H1 (cell line): ENCODE measurements around the gene TLE1. TPM values are rescaled to one million over a fixed set of nuclear protein-coding genes. Genes with fewer than 3 reads are reported as not detected.

Source experiments
- BACH1 ChIP-seq: IDR thresholded peaks from 2 replicates; pipeline ENCODE4 v1.6.1; 2012; ENCODE audit warnings: low read length, improper control_type of control experiment
- CEBPB ChIP-seq: IDR thresholded peaks from 2 replicates; pipeline ENCODE4 v1.6.1; 2012; ENCODE audit warnings: low read depth, low read length
- CTBP2 ChIP-seq: IDR thresholded peaks from 2 replicates; pipeline ENCODE4 v1.7.0; 2011; ENCODE audit warnings: borderline replicate concordance, mild to moderate bottlenecking, moderate library complexity, mixed read lengths, low read length; ENCODE audit not compliant: insufficient read depth, insufficient read length
- POU5F1 ChIP-seq: IDR thresholded peaks from 2 replicates; pipeline ENCODE4 v1.6.1; 2011; ENCODE audit warnings: low read depth, mild to moderate bottlenecking, low read length, moderate library complexity
- TCF12 ChIP-seq: IDR thresholded peaks from 2 replicates; pipeline ENCODE4 v1.6.1; 2011; ENCODE audit warnings: low read depth, mild to moderate bottlenecking, low read length
- USF2 ChIP-seq: IDR thresholded peaks from 2 replicates; pipeline ENCODE4 v1.6.1; 2011; ENCODE audit warnings: low read length, improper control_type of control experiment
- polyA plus RNA-seq, 7 experiments: library from polyadenylated mRNA; depleted of rRNA in 3 of 7; stranded (reverse) in 5 of 7; unstranded in 2 of 7; fragments of >200 nt in 5 of 7; fragments of 200-250 nt in 2 of 7; gene quantifications; 1 replicate in 5 of 7; 2 replicates in 1 of 7; 4 replicates in 1 of 7; pipeline versions ENCODE4 v1.2.1 to v1.2.3, GENCODE V29; 2011 to 2013; ENCODE audit warnings: missing spikeins in 2 of 7, mixed read lengths in 2 of 7
- total RNA-seq: library from RNA; stranded (reverse); fragmentation: NEBNext Ultra II Directional; extraction: Animal tissue kit (Norgen Biotek cat#: 25700); gene quantifications from 2 replicates; pipeline ENCODE4 v1.2.1, GENCODE V29; 2021

Gene TLE1
- total and polyA plus RNA-seq, 2 of the 8 experiments (the other 6 are each of a cell fraction or from before 2014, with no cell fraction given), result 81.8 to 91.6 TPM

- TF ChIP-seq USF2 (no peak), TCF12 (0 out of 2 replicates have a peak, but pooled peaks have one; percentile 48), CTBP2 (no peak), POU5F1 (peak; percentile 46; the same call in 1 of the 2 replicates), CEBPB (no peak), BACH1 (no peak)
These were observed 1.7 kb downstream of the TLE1 start (continued) for GRCh38 chr9:81687521-81688261.
